Osteoblast (primary cell): ENCODE data around the gene SNAP29. TPM values are rescaled to one million over a fixed set of nuclear protein-coding genes. Genes with fewer than 3 reads are reported as not detected.
"Not testable (repeated sequence)": the region's sequence is repeated elsewhere in the genome, so short reads cannot be mapped to it uniquely, and the experiment has no call there.

Source experiments
- DNase-seq: peaks from one replicate; pipeline ENCODE4 v3.0.0; 2011; ENCODE audit warnings: low spot score, mixed read lengths; ENCODE audit not compliant: insufficient read length; ENCODE audit errors: missing footprints
- H2AFZ ChIP-seq: 2 replicates; pipeline ENCODE4 v1.6.0; 2011; ENCODE audit warnings: mild to moderate bottlenecking, low read length
- H3K27ac ChIP-seq: 2 replicates; pipeline ENCODE4 v1.5.1; 2011; ENCODE audit warnings: mild to moderate bottlenecking, low read depth, low read length, moderate library complexity
- H3K27me3 ChIP-seq: 2 replicates; pipeline ENCODE4 v1.6.0; 2012; ENCODE audit warnings: mild to moderate bottlenecking, control low read depth, inconsistent platforms, low read length, moderate library complexity; ENCODE audit not compliant: insufficient read depth
- H3K36me3 ChIP-seq: 2 replicates; pipeline ENCODE4 v1.5.1; 2011; ENCODE audit warnings: mild to moderate bottlenecking, low read length, control low read depth, moderate library complexity; ENCODE audit not compliant: insufficient read depth
- H3K4me1 ChIP-seq: 2 replicates; pipeline ENCODE4 v1.5.1; 2011; ENCODE audit warnings: mild to moderate bottlenecking, low read length, control low read depth, moderate library complexity; ENCODE audit not compliant: insufficient read depth
- H3K4me2 ChIP-seq: 2 replicates; pipeline ENCODE4 v1.6.0; 2011; ENCODE audit warnings: mild to moderate bottlenecking, low read length; ENCODE audit not compliant: insufficient read depth
- H3K4me3 ChIP-seq: fragments of 200-600 bp; sonication (generic); 3 replicates; pipeline ENCODE4 v1.5.1; 2012; ENCODE audit warnings: mild to moderate bottlenecking, low read length, inconsistent platforms; ENCODE audit not compliant: insufficient read depth
- H3K79me2 ChIP-seq: 2 replicates; pipeline ENCODE4 v1.6.0; 2012; ENCODE audit warnings: mild to moderate bottlenecking, low read length, control low read depth, inconsistent platforms; ENCODE audit not compliant: insufficient read depth
- H3K9me3 ChIP-seq: 2 replicates; pipeline ENCODE4 v1.5.1; 2011; ENCODE audit warnings: low read depth, low read length, control low read depth
- H4K20me1 ChIP-seq: 2 replicates; pipeline ENCODE4 v1.6.0; 2012; ENCODE audit warnings: mild to moderate bottlenecking, low read length, control low read depth; ENCODE audit not compliant: insufficient read depth
- CTCF ChIP-seq: IDR thresholded peaks from 2 replicates; pipeline ENCODE4 v1.5.1; 2011; ENCODE audit warnings: mild to moderate bottlenecking, low read depth, low read length, moderate library complexity; ENCODE audit errors: extremely low read depth
- total RNA-seq: library from RNA; depleted of rRNA; stranded (reverse); fragments of >200 nt; gene quantifications from 2 replicates; pipeline ENCODE4 v1.2.3, GENCODE V29; 2012

The SNAP29 gene
- total RNA-seq, 1 donor: 13.0 TPM

- no peak for TF ChIP-seq CTCF
- no peak for DNase-seq
- H4K20me1 ChIP-seq: peaks cover 3% of the 10 kb centered on the region
Measured at GRCh38 chr22:20889025-20889704, 30.4 kb downstream of the SNAP29 start.

DNA sequence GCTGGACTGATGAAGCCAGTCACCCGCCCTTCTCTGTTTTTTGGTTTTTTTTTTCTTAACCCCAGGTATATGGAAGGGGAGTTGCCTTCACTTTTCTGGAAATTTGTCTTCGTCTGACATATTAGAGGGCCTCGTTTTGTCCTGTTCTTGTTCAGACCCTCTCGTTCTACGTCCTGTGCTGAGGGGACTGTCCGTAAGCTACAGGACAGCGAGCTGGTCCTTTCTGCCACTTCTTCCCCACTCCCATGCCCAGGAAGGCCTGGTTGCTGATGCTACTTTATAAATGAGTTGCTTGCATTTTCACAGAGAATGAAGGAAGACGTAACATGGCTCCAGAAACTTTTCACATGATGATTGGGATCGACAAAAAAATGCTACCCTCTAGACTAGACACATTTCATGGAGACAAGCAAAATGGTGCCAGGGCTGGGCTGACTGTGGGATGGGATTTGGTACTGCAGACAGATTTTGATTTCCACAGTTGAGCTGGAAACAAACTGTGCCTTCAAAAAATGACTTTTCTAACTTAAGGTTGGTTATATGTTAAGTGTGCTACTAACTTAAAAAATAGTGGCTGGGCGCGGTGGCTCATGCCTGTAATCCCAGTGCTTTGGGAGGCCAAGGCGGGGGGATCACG lies 31.2 kb downstream of the SNAP29 start:
- Histone ChIP-seq H3K27ac (no peak overlapping the region), H2AFZ (no peak overlapping the region), H3K79me2 (no peaks in the 10 kb centered on the region), H3K4me1 (no peaks in the 10 kb centered on the region), H3K9me3 (no peaks in the 10 kb centered on the region), H3K4me3 (no peak overlapping the region), H4K20me1 (peaks cover 3% of the 10 kb centered on the region), H3K4me2 (no peak overlapping the region), H3K36me3 (peaks cover 24% of the 10 kb centered on the region), H3K27me3 (no peaks in the 10 kb centered on the region)
- DNase-seq: no peak
- TF ChIP-seq CTCF: no peak

More at GRCh38 chr22:20889025-20889704, 30.4 kb downstream of the SNAP29 start:
- Histone ChIP-seq H3K4me3 (no peak overlapping the region), H3K36me3 (peaks cover 24% of the 10 kb centered on the region), H3K4me1 (no peaks in the 10 kb centered on the region), H3K4me2 (no peak overlapping the region), H3K79me2 (no peaks in the 10 kb centered on the region), H3K27ac (no peak overlapping the region), H3K27me3 (no peaks in the 10 kb centered on the region), H2AFZ (no peak overlapping the region), H3K9me3 (no peaks in the 10 kb centered on the region)

- Histone ChIP-seq H3K79me2 (no peaks in the 10 kb centered on the region), H3K9me3 (no peaks in the 10 kb centered on the region), H3K27ac (no peak overlapping the region), H3K4me2 (no peak overlapping the region), H2AFZ (no peak overlapping the region), H3K4me3 (no peak overlapping the region), H3K4me1 (no peaks in the 10 kb centered on the region), H4K20me1 (no peaks in the 10 kb centered on the region), H3K36me3 (peaks cover 24% of the 10 kb centered on the region), H3K27me3 (no peaks in the 10 kb centered on the region)
- TF ChIP-seq CTCF: no peak
- DNase-seq: no peak
Measured at GRCh38 chr22:20890975-20891374, 32.2 kb downstream of the SNAP29 start.

DNA sequence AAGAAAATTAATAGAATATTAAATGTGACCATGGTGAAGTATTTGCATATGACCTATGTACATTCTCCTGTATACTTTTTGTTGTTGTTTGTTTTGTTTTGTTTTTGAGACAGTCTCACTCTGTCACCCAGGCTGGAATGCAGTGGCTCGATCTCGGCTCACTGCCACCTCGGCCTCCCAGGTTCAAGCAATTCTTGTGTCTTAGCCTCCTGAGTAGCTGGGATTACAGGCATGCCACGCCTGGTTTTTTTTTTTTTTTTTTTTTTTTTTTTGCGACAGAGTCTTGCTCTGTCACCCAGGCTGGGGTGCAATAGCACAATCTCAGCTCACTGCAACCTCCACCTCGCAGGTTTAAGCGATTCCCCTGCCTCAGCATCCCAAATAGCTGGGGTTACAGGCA lies 38.9 kb downstream of the SNAP29 start:
- not testable (repeated sequence) for H3K36me3 ChIP-seq, H3K27me3 ChIP-seq, H2AFZ ChIP-seq, DNase-seq, H3K4me3 ChIP-seq, H4K20me1 ChIP-seq, H3K27ac ChIP-seq, H3K9me3 ChIP-seq, H3K79me2 ChIP-seq, H3K4me1 ChIP-seq, H3K4me2 ChIP-seq
